Mesenchymal stem cell (in vitro differentiated cells and primary cell): ENCODE results near the gene MED27.

ENCODE experiments used
- DNase-seq: peaks from one replicate; pipeline ENCODE4 v3.0.0-alpha.2; 2013
- H2AFZ ChIP-seq: one replicate; pipeline ENCODE4 v1.6.1; 2013; ENCODE audit warnings: low read depth, mild to moderate bottlenecking, control low read depth, inconsistent platforms, low read length, moderate library complexity
- H2AK5ac ChIP-seq: 2 replicates; pipeline ENCODE4 v1.6.1; 2013; ENCODE audit warnings: low read length, moderate library complexity, mild to moderate bottlenecking, inconsistent platforms; ENCODE audit not compliant: severe bottlenecking
- H2BK120ac ChIP-seq: one replicate; pipeline ENCODE4 v1.6.1; 2013; ENCODE audit warnings: low read depth, mild to moderate bottlenecking, inconsistent platforms, low read length, moderate library complexity
- H2BK12ac ChIP-seq, 2 experiments: one replicate each; pipeline ENCODE4 v1.6.1; 2013; ENCODE audit warnings: inconsistent platforms in 2 of 2, low read length in 2 of 2, mild to moderate bottlenecking in 2 of 2, moderate library complexity in 2 of 2, control low read depth in 1 of 2
- H2BK15ac ChIP-seq: one replicate; pipeline ENCODE4 v1.6.1; 2013; ENCODE audit warnings: mild to moderate bottlenecking, low read depth, inconsistent platforms; ENCODE audit not compliant: poor library complexity, severe bottlenecking
- H2BK5ac ChIP-seq: 2 replicates; pipeline ENCODE4 v1.6.1; 2013; ENCODE audit warnings: low read depth, mild to moderate bottlenecking, low read length, control low read depth, inconsistent platforms; ENCODE audit not compliant: poor library complexity, severe bottlenecking
- H3K14ac ChIP-seq, 2 experiments: one replicate each; pipeline ENCODE4 v1.6.1; 2013; ENCODE audit warnings: inconsistent platforms in 2 of 2, low read length in 2 of 2, control low read depth in 1 of 2, mild to moderate bottlenecking in 1 of 2, moderate library complexity in 1 of 2
- H3K18ac ChIP-seq, 2 experiments: one replicate each; pipeline ENCODE4 v1.6.1; 2013; ENCODE audit warnings: inconsistent platforms in 2 of 2, low read length in 2 of 2, control low read depth in 1 of 2, low read depth in 1 of 2, mild to moderate bottlenecking in 1 of 2
- H3K23ac ChIP-seq, 2 experiments: one replicate each; pipeline ENCODE4 v1.6.1; 2013; ENCODE audit warnings: inconsistent platforms in 2 of 2, low read length in 2 of 2, mild to moderate bottlenecking in 2 of 2, moderate library complexity in 2 of 2, control low read depth in 1 of 2
- H3K27ac ChIP-seq: 2 replicates; pipeline ENCODE4 v1.5.1; 2013; ENCODE audit warnings: mild to moderate bottlenecking, moderate library complexity, low read length, control low read depth, inconsistent platforms; ENCODE audit not compliant: poor library complexity, severe bottlenecking
- H3K27me3 ChIP-seq, 2 experiments: 2 replicates each; pipeline versions ENCODE4 v1.6.1 to v1.7.0; 2013; ENCODE audit warnings: low read length in 2 of 2, mild to moderate bottlenecking in 2 of 2, moderate library complexity in 2 of 2, control low read depth in 1 of 2, inconsistent platforms in 1 of 2; ENCODE audit not compliant: control insufficient read depth in 1 of 2, insufficient read depth in 1 of 2
- H3K36me3 ChIP-seq, 2 experiments: 2 replicates each; pipeline versions ENCODE4 v1.6.1 to v1.7.0; 2013; ENCODE audit warnings: low read length in 2 of 2, control low read depth in 1 of 2, inconsistent platforms in 1 of 2, low read depth in 1 of 2, mild to moderate bottlenecking in 1 of 2; ENCODE audit not compliant: insufficient read depth in 2 of 2, control insufficient read depth in 1 of 2
- H3K4ac ChIP-seq, 2 experiments: one replicate each; pipeline ENCODE4 v1.6.1; 2013; ENCODE audit warnings: inconsistent platforms in 2 of 2, low read length in 2 of 2, mild to moderate bottlenecking in 2 of 2, moderate library complexity in 2 of 2, control low read depth in 1 of 2, low read depth in 1 of 2
- H3K4me1 ChIP-seq: 2 replicates; pipeline ENCODE4 v1.6.1; 2013; ENCODE audit warnings: low read depth, low read length, control low read depth; ENCODE audit not compliant: control insufficient read depth, insufficient read depth
- H3K4me2 ChIP-seq: 2 replicates; pipeline ENCODE4 v1.6.1; 2013; ENCODE audit warnings: low read length, mild to moderate bottlenecking, inconsistent platforms; ENCODE audit not compliant: poor library complexity, severe bottlenecking
- H3K4me3 ChIP-seq, 2 experiments: 2 replicates each; pipeline versions ENCODE4 v1.5.1 to v1.7.0; 2013; ENCODE audit warnings: low read length in 2 of 2, mild to moderate bottlenecking in 2 of 2, control low read depth in 1 of 2, low read depth in 1 of 2; ENCODE audit not compliant: insufficient read depth in 1 of 2
- H3K79me1 ChIP-seq: replicated peaks from 2 replicates; pipeline ENCODE4 v1.6.1; 2013; ENCODE audit warnings: mild to moderate bottlenecking, control low read depth, low read length, inconsistent platforms; ENCODE audit not compliant: poor library complexity, severe bottlenecking
- H3K9ac ChIP-seq: 2 replicates; pipeline ENCODE4 v1.7.0; 2013; ENCODE audit warnings: mild to moderate bottlenecking, low read length, moderate library complexity
- H3K9me3 ChIP-seq: 2 replicates; pipeline ENCODE4 v1.7.0; 2013; ENCODE audit warnings: mild to moderate bottlenecking, low read length; ENCODE audit not compliant: control insufficient read depth
- H4K8ac ChIP-seq: one replicate; pipeline ENCODE4 v1.6.1; 2013; ENCODE audit warnings: inconsistent platforms, mild to moderate bottlenecking, low read length, moderate library complexity
- H4K91ac ChIP-seq: one replicate; pipeline ENCODE4 v1.6.1; 2013; ENCODE audit warnings: mild to moderate bottlenecking, low read length, inconsistent platforms
- WGBS: methylation state at CpG from one replicate; pipeline ENCODE4 v1.1.7; 2013; ENCODE audit warnings: mixed read lengths; 5-methylcytosine and 5-hydroxymethylcytosine counted together

The MED27 gene

GRCh38 chr9:131886826-131887225 lies 192.8 kb downstream of the MED27 start:
- H2AK5ac ChIP-seq, result no peak overlapping the region
- H3K27ac ChIP-seq, result no peak overlapping the region
- H2BK12ac ChIP-seq, result no peak overlapping the region
- no peak overlapping the region for H4K91ac ChIP-seq
- H2BK15ac ChIP-seq, result no peak overlapping the region
- H3K9ac ChIP-seq, result no peak overlapping the region
- no peak overlapping the region for H3K23ac ChIP-seq
- 80% methylated on average over 2 of the region's 2 CpGs for WGBS
- no peak overlapping the region for H2AFZ ChIP-seq
- H3K27me3 ChIP-seq, result no peaks in the 10 kb centered on the region
- no peaks in the 10 kb centered on the region for H3K9me3 ChIP-seq
- DNase-seq, result peak; percentile 37
- no peak overlapping the region for H3K4me3 ChIP-seq
- no peak overlapping the region for H3K4me2 ChIP-seq
- no peak overlapping the region for H2BK5ac ChIP-seq
- no peak overlapping the region for H3K4ac ChIP-seq
- no peak overlapping the region for H4K8ac ChIP-seq
- no peak overlapping the region for H2BK120ac ChIP-seq
- no peak overlapping the region for H3K18ac ChIP-seq
- peaks cover 13 to 30% of the 10 kb centered on the region in 2 experiments for H3K36me3 ChIP-seq
- peaks cover 9% of the 10 kb centered on the region for H3K79me1 ChIP-seq
- H3K4me1 ChIP-seq, result no peaks in the 10 kb centered on the region
- H3K14ac ChIP-seq, result no peak overlapping the region

- Histone ChIP-seq H3K9ac (no peak overlapping the region), H2BK120ac (no peak overlapping the region), H3K9me3 (no peaks in the 10 kb centered on the region), H4K8ac (no peak overlapping the region), H3K4me2 (no peak overlapping the region), H3K27me3 (no peaks in the 10 kb centered on the region), H2AFZ (no peak overlapping the region), H3K4ac (no peak overlapping the region), H3K23ac (no peak overlapping the region), H3K27ac (no peak overlapping the region), H3K36me3 (peaks cover 7 to 18% of the 10 kb centered on the region in 2 experiments), H4K91ac (no peak overlapping the region), H3K18ac (no peak overlapping the region), H3K4me1 (no peaks in the 10 kb centered on the region), H2AK5ac (no peak overlapping the region), H3K79me1 (peaks cover 9% of the 10 kb centered on the region), H2BK15ac (no peak overlapping the region), H3K4me3 (no peak overlapping the region), H2BK12ac (no peak overlapping the region), H3K14ac (no peak overlapping the region), H2BK5ac (no peak overlapping the region)
- no peak for DNase-seq
- WGBS, result over 99% methylated on average over 4 of the region's 6 CpGs
These were observed 194.5 kb downstream of the MED27 start for GRCh38 chr9:131885144-131885609.

- Histone ChIP-seq H3K4ac (no peak overlapping the region), H3K27me3 (no peaks in the 10 kb centered on the region), H2BK15ac (no peak overlapping the region), H2BK120ac (no peak overlapping the region), H3K18ac (no peak overlapping the region), H3K14ac (no peak overlapping the region), H3K79me1 (peaks cover 9% of the 10 kb centered on the region), H2AFZ (no peak overlapping the region), H2BK12ac (no peak overlapping the region), H3K36me3 (peaks cover 14 to 24% of the 10 kb centered on the region in 2 experiments), H3K27ac (no peak overlapping the region), H3K23ac (no peak overlapping the region), H4K8ac (no peak overlapping the region), H2BK5ac (no peak overlapping the region), H3K4me1 (no peaks in the 10 kb centered on the region), H3K4me3 (no peak overlapping the region), H2AK5ac (no peak overlapping the region), H3K9ac (no peak overlapping the region), H3K4me2 (no peak overlapping the region), H3K9me3 (no peaks in the 10 kb centered on the region), H4K91ac (no peak overlapping the region)
- no peak for DNase-seq
- WGBS, result 90% methylated on average over 1 of the region's 1 CpG
These were observed 195.4 kb downstream of the MED27 start for GRCh38 chr9:131884222-131884621.

- H3K18ac ChIP-seq, result no peak overlapping the region
- peaks cover 17 to 18% of the 10 kb centered on the region in 2 experiments for H3K36me3 ChIP-seq
- DNase-seq, result no peak
- H3K79me1 ChIP-seq, result peaks cover 5% of the 10 kb centered on the region
- no peak overlapping the region for H2AK5ac ChIP-seq
- H2BK15ac ChIP-seq, result no peak overlapping the region
- H4K91ac ChIP-seq, result no peak overlapping the region
- H3K9me3 ChIP-seq, result no peaks in the 10 kb centered on the region
- H3K27ac ChIP-seq, result no peak overlapping the region
- no peak overlapping the region for H3K4me3 ChIP-seq
- H3K4me2 ChIP-seq, result no peak overlapping the region
- no peak overlapping the region for H3K23ac ChIP-seq
- no peak overlapping the region for H2BK5ac ChIP-seq
- 63% methylated on average over 3 of the region's 4 CpGs for WGBS
- H4K8ac ChIP-seq, result no peak overlapping the region
- H2BK12ac ChIP-seq, result no peak overlapping the region
- H3K4me1 ChIP-seq, result no peaks in the 10 kb centered on the region
- H3K14ac ChIP-seq, result no peak overlapping the region
- no peak overlapping the region for H3K4ac ChIP-seq
- H3K9ac ChIP-seq, result no peak overlapping the region
- no peak overlapping the region for H2AFZ ChIP-seq
- no peak overlapping the region for H2BK120ac ChIP-seq
- H3K27me3 ChIP-seq, result no peaks in the 10 kb centered on the region
These were observed 198.7 kb downstream of the MED27 start for GRCh38 chr9:131880833-131881583.
